HepG2 (cell line): ENCODE measurements around the gene JMJD6. TPM values are rescaled to one million over a fixed set of nuclear protein-coding genes. Genes with fewer than 3 reads are reported as not detected.
A peak's percentile ranks its signal among the peaks of the same experiment; 100 is the strongest.

Experiments used
- ARNT ChIP-seq: fragments of 450-650 bp; IDR thresholded peaks from 2 replicates; pipeline ENCODE4 v1.6.1; 2017
- ASH2L ChIP-seq: fragments of 300-600, 200-600 bp; sonication (generic); IDR thresholded peaks from 2 replicates; pipeline ENCODE4 v1.7.0; 2017; ENCODE audit warnings: low read depth, mild to moderate bottlenecking, moderate library complexity, mixed read lengths, low read length; ENCODE audit not compliant: insufficient read length
- DBP ChIP-seq: sonication (generic); formaldehyde crosslinking; IDR thresholded peaks from 2 replicates; pipeline ENCODE4 v1.4.0; 2020; ENCODE audit warnings: missing genetic modification reagents; ENCODE audit errors: not compliant biosample characterization
- GATA4 ChIP-seq: sonication (generic); IDR thresholded peaks from 2 replicates; pipeline ENCODE4 v1.6.1; 2016; ENCODE audit warnings: antibody characterized with exemption, low read depth, borderline replicate concordance
- MIER2 ChIP-seq: IDR thresholded peaks from 2 replicates; pipeline ENCODE4 v1.6.1; 2016; ENCODE audit warnings: missing biosample characterization, missing genetic modification reagents
- PRDM15 ChIP-seq: sonication (generic); formaldehyde crosslinking; IDR thresholded peaks from 2 replicates; pipeline ENCODE4 v1.4.0; 2020; ENCODE audit warnings: missing genetic modification reagents
- RELA ChIP-seq: sonication (generic); formaldehyde crosslinking; IDR thresholded peaks from 2 replicates; pipeline ENCODE4 v1.4.0; 2020; ENCODE audit warnings: missing genetic modification reagents
- SCMH1 ChIP-seq: sonication (generic); formaldehyde crosslinking; IDR thresholded peaks from 2 replicates; pipeline ENCODE4 v1.9.0; 2021; ENCODE audit warnings: missing genetic modification reagents, mild to moderate bottlenecking, borderline replicate concordance
- TBX2 ChIP-seq: sonication (generic); formaldehyde crosslinking; IDR thresholded peaks from 2 replicates; pipeline ENCODE4 v1.5.0; 2020; ENCODE audit warnings: missing genetic modification reagents, mild to moderate bottlenecking, borderline replicate concordance
- TIGD3 ChIP-seq: sonication (generic); formaldehyde crosslinking; IDR thresholded peaks from 2 replicates; pipeline ENCODE4 v1.5.1; 2020; ENCODE audit warnings: mild to moderate bottlenecking, missing genetic modification reagents, borderline replicate concordance
- ZBED4 ChIP-seq: sonication (generic); formaldehyde crosslinking; IDR thresholded peaks from 2 replicates; pipeline ENCODE4 v1.4.0; 2020; ENCODE audit warnings: missing genetic modification reagents, borderline replicate concordance
- ZNF12 ChIP-seq: sonication (generic); formaldehyde crosslinking; IDR thresholded peaks from 2 replicates; pipeline ENCODE4 v1.5.0; 2020; ENCODE audit warnings: missing genetic modification reagents
- ZNF136 ChIP-seq: sonication (generic); formaldehyde crosslinking; IDR thresholded peaks from 2 replicates; pipeline ENCODE4 v1.8.1; 2022; ENCODE audit warnings: low read depth, mild to moderate bottlenecking, moderate library complexity, missing genetic modification reagents
- ZNF234 ChIP-seq: sonication (generic); formaldehyde crosslinking; conservative IDR thresholded peaks from 2 replicates; pipeline ENCODE4 v1.5.1; 2020; ENCODE audit warnings: mild to moderate bottlenecking, missing genetic modification reagents
- ZNF549 ChIP-seq: sonication (generic); formaldehyde crosslinking; IDR thresholded peaks from 2 replicates; pipeline ENCODE4 v1.5.0; 2020; ENCODE audit warnings: missing genetic modification reagents
- ZNF772 ChIP-seq: sonication (generic); formaldehyde crosslinking; IDR thresholded peaks from 2 replicates; pipeline ENCODE4 v1.5.0; 2020; ENCODE audit warnings: mild to moderate bottlenecking, missing genetic modification reagents
- ZNF784 ChIP-seq: sonication (generic); formaldehyde crosslinking; IDR thresholded peaks from 2 replicates; pipeline ENCODE4 v1.5.1; 2020; ENCODE audit warnings: missing genetic modification reagents, mild to moderate bottlenecking, borderline replicate concordance
- ZNF850 ChIP-seq: sonication (generic); formaldehyde crosslinking; conservative IDR thresholded peaks from 2 replicates; pipeline ENCODE4 v1.9.0; 2021; ENCODE audit warnings: mild to moderate bottlenecking, missing genetic modification reagents
- polyA plus RNA-seq, 8 experiments: library from polyadenylated mRNA; depleted of rRNA in 3 of 8; stranded (reverse) in 7 of 8; unstranded in 1 of 8; fragments of >200 nt; fragmentation: Illumina TruSeq in 4 of 8; extraction: Trizol in 4 of 8; gene quantifications; 2 replicates each; pipeline versions ENCODE4 v1.2.1 to v1.2.3, GENCODE V29; 2011 to 2016; ENCODE audit warnings: low read depth in 4 of 8, missing spikeins in 1 of 8, mixed read lengths in 1 of 8; ENCODE audit not compliant: insufficient read depth in 1 of 8
- total RNA-seq, 5 experiments: library from RNA; depleted of rRNA; stranded (reverse); fragments of >200 nt; fragmentation: Illumina TruSeq; extraction: Trizol; gene quantifications; 2 replicates each; pipeline ENCODE4 v1.2.3, GENCODE V29; 2016; ENCODE audit warnings: low read depth in 1 of 5

JMJD6 gene
- total and polyA plus RNA-seq, 2 of the 13 experiments (the other 11 are each of a cell fraction or from before 2014, with no cell fraction given), result 33.6 to 41.0 TPM

GRCh38 chr17:76725580-76726230, 701 bp downstream of the JMJD6 start (continued):
- TF ChIP-seq ZBED4, result no peak
- TF ChIP-seq ZNF772 (CRISPR knock-in tag), result no peak; the same call in 1 of the 2 replicates
- 0 out of 2 replicates have a peak, but pooled peaks have one; percentile 80 for TF ChIP-seq TBX2
- TF ChIP-seq ASH2L, result peak; percentile 14
- no peak for TF ChIP-seq DBP
- TF ChIP-seq ZNF784 (CRISPR knock-in tag), result no peak
- no peak for TF ChIP-seq ZNF549 (CRISPR knock-in tag)
- TF ChIP-seq ARNT, result no peak
- no peak for TF ChIP-seq MIER2
- TF ChIP-seq TIGD3 (CRISPR knock-in tag), result 0 out of 2 replicates have a peak, but pooled peaks have one; percentile 21
- peak; percentile 27; the same call in 1 of the 2 replicates for TF ChIP-seq ZNF234 (CRISPR knock-in tag)
- 0 out of 2 replicates have a peak, but pooled peaks have one; percentile 15 for TF ChIP-seq GATA4
- TF ChIP-seq ZNF850 (CRISPR knock-in tag), result no peak
- no peak for TF ChIP-seq SCMH1 (CRISPR knock-in tag)
- TF ChIP-seq ZNF136 (CRISPR knock-in tag), result no peak
- no peak for TF ChIP-seq ZNF12 (CRISPR knock-in tag)
- TF ChIP-seq RELA (CRISPR knock-in tag), result 0 out of 2 replicates have a peak, but pooled peaks have one; percentile 9
- TF ChIP-seq PRDM15 (CRISPR knock-in tag), result no peak
